Ammon's horn (tissue), 1 donor: ENCODE measurements around the gene LMF1.

Experiments
- DNase-seq: peaks from one replicate; pipeline ENCODE4 v3.0.0-alpha.2; 2016; ENCODE audit warnings: low spot score

Gene LMF1

DNA sequence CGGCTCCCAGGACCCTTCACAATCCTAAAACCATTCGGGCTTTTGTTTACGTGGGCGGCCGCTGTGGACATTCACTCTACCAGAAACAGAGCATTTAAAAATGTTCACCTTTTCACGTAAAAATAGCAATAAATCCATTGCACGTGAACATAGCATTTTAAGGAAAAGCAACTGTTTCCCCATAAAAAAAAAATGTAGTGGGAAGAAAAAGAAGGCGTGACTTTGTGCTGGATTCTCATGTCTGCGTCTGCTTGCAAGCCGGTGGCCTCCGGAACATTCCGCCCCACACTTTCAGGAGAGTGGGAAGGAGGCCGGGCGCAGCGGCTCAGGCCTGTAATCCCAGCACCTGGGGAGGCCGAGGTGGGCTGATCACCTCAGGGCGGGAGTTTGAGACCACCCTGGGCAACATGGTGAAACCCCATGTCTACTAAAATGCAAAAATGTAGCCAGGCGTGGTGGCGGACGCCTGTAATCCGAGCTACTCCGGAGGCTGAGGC is 156.8 kb downstream of the LMF1 start:
- no peak for DNase-seq

DNA sequence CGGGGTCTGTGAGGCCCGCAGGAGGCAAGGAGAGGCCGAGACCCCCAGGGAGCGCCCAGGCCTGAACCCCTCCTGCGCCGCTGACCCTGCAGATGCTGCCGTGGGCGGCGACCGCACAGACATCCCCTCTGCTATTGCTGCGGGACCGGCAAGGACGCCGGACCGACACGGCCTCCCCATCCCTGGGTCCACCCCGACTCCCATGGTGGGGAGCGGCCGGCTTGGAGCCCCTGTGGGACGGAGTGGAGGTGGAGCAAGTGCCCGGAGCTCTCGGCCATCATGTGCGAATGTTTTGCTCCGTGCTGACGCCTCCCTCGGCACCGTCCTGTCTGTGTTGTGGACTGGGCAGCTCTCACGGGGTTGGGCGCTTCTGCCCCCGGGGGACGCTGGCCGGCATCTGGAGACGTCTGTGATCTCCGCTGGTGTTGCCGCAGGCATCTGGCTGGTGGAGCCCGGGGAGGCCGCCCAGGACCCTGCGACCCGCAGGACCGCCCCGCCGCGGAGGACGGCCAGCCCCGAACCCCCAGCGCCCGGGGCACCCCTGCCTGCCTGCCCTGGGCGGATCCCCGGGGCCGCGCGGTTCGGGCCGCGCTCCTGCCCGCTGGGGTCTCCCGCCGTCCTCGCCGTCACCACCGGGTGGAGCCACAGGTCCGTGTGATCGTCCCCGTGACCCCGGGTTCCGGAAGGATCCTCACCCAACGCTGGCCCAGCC is 157.4 kb downstream of the LMF1 start:
- DNase-seq = peak; percentile 60

DNA sequence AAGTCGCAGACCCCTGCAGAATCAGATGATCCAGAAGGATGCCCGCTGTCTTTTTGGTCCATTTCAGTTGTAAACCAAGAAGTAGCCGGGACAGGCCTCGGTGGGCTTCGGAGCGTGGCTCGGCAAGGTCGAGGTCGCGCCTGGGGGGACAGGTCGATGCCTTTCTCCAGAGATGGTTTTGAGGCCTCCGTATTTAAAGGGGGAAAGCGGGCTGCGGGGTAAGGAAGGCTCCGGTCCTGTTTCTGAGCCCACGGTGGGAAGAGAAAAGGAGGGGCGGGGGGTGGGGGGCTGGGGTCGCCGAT is 162.7 kb downstream of the LMF1 start:
- DNase-seq = no peak

DNA sequence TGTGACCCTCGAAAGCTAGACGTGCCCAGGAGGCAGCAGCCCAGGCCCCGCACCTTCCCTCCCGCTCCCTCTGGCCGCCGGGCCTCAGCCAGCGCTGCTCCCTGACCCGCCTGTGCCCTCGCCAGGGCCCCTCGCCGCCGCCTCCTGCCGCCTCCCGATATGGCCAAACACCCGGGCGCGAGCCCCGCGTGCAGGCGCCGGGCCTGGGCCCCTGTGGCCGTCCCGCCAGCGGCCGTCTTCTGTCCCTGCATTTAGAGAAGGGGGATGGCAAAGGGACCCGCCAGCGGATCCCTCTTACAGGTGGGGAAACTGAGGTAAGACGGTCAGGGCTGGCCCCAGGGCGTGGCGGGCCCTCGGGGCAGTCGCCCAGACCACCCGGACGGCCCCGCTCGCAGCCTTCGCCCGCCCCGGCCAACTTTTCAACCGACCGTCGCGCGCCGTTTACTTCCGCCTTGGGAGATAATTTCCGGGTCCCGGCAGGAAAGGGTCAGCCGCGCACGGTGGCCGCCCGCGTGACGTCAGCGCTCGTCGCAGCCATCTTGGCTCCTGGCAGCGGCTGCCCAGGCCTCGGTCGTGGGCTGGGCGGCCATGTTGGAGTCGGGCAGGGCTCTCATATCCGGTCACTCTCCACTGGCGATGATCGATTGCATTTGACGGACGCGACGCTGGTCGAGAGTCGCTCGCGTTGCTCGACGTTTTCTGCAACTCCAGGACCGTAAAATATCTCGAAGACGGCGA is 163.3 kb downstream of the LMF1 start:
- DNase-seq = peak; percentile 96

DNA sequence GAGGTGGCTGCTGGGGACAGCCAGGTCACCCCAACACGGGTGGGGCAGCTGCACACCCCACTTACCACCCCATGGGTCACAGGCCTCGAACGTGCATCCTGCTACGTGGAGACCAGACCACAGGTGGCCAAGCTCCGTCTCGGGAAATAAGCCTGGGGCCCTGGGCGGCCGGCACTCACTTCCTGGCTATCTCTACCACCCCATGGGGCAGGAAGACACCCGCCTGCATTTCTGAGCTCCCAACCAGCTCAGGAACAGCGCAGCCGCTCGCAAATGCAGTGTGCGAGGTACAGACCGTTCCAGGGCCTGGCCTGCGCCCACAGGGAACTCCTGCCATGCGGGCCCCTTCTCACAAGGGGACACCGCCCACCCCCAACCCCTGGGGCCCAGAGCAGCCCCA is 165.3 kb downstream of the LMF1 start:
- DNase-seq = no peak

DNA sequence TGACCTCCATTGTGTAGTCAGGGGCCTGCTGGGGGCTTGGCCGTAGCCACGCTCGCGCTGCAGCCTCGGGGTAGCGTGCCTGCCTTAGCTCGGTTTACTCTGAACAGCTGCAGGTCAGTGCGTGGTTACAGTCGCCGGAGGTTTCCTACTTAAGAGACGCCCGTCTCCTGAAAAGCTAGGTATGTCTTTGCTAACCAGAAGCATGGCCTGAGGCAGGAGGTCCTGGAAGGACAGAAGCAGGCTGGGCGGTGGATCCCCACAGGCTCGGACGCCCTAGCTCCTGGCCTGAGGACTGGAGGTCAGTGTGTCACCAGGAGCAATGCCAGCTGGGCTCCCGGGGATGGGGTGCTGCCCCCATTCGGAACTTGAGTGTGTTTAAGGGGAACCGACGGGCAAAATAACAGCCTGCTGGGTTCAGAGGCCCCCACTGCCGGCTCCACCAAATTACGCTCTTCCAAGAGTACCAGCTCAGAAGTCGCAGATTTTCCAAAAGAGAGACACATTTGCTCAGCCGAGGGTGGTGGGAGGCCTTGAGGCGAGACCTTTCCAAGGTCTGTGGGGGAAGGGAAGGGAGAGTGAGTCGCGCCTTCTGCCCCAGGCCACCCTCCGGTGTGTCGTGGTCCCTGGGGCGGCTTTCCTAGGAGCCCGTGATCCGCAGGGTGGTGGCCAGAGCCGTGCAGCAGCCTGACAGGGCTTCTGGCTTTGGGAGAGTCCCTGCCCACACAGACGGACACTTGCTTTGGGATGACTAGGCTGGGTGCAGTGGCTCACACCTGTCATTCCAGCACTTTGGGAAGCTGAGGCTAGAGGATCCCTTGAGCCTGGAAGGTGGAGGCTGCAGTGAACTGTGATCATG is 166.4 kb downstream of the LMF1 start:
- no peak for DNase-seq

DNA sequence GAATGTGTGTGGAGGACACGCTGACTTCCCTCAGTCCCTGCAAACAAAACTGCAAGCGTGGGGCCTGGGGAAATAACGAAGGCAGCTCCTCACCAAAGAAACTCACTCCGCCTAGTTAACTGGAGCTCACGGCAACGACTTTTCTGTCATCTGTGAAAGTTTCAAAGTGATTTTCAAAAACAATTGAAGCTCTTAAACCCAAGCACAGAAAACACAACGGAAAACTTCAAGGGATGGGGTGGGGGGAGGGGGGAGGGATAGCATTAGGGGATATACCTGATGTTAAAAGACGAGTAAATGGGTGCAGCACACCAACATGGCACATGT is 167.1 kb downstream of the LMF1 start:
- no peak for DNase-seq
